MG63 (cell line): ENCODE results near the gene NUB1. TPM values are rescaled to one million over a fixed set of nuclear protein-coding genes. Genes with fewer than 3 reads are reported as not detected.

Experiments used
- DNase-seq: peaks from one replicate; pipeline ENCODE4 v3.0.0-alpha.2; 2020
- H3K27me3 ChIP-seq: fragments of 250-450 bp; sonication (Bioruptor Pico); 2 replicates; pipeline ENCODE4 v1.5.1; 2020; ENCODE audit warnings: mild to moderate bottlenecking, moderate library complexity
- H3K36me3 ChIP-seq: fragments of 250-450 bp; sonication (Bioruptor Pico); 2 replicates; pipeline ENCODE4 v1.5.1; 2020; ENCODE audit warnings: mild to moderate bottlenecking, moderate library complexity
- H3K4me3 ChIP-seq: fragments of 250-450 bp; sonication (Bioruptor Pico); 2 replicates; pipeline ENCODE4 v1.5.1; 2020; ENCODE audit warnings: mild to moderate bottlenecking, moderate library complexity
- H3K9me3 ChIP-seq: fragments of 250-450 bp; sonication (Bioruptor Pico); 2 replicates; pipeline ENCODE4 v1.5.1; 2020; ENCODE audit warnings: mild to moderate bottlenecking, moderate library complexity
- total RNA-seq: library from RNA; depleted of rRNA; stranded (reverse); fragments of >200 nt; shearing (Covaris generic); gene quantifications from 2 replicates; pipeline ENCODE4 v1.2.3, GENCODE V29; 2014; ENCODE audit warnings: low replicate concordance

Gene NUB1
- total RNA-seq, 1 experiment from 2014 or later = 23.1 TPM

DNA sequence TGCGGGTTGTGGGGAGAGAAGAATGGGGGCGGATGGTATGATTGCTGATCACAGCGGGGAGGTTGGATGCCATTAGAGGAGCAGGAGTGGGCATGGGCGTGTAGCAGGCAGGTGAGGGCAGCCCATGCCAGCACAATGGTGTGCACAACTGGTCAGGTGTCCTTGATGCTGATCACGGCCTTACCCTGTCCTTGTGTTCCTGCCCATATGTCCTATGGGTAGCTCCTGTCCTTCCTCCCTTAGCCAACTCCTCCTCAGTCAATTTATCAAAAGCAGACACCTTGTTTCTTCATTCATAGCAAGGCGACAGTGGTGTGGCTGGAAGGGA is 37.5 kb downstream of the NUB1 start:
- H3K4me3 ChIP-seq = no peak overlapping the region
- H3K9me3 ChIP-seq = no peaks in the 10 kb centered on the region
- DNase-seq = no peak
- H3K36me3 ChIP-seq = no peaks in the 10 kb centered on the region
- no peaks in the 10 kb centered on the region for H3K27me3 ChIP-seq

DNA sequence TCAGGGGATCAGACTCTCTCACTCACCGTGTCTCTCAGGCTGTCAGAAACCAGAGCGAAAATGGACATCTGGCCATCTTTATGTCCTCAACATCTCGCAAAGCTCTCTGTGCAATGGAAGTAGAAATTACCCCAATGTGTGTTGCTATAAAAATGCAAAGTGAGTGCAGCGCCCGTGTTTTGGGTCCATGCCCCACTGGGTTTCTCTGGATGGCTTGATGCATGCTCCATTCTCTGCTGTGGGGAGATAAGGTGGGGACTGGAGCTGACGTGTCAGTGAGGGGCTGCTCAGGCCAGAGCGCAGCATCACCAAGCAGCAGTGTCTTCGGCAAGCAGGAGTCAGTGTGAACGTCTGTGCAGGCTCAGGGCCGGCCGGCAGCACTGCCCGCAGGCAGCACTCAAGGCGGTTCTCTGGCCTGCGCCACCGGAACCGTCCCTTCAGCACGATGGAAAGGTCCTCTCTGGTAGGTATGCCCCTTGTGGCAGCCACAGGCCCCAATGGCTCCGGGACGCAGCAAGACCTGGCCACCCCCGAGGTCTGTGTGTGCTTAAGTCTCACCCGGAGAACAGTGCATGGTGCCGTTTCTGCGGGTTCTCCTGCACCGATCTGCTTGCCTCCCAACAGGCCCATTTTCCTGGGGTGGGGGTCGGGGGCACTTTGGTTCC is 38.1 kb downstream of the NUB1 start:
- Histone ChIP-seq H3K27me3 (no peaks in the 10 kb centered on the region), H3K9me3 (no peaks in the 10 kb centered on the region), H3K36me3 (no peaks in the 10 kb centered on the region), H3K4me3 (no peak overlapping the region)
- no peak for DNase-seq

DNA sequence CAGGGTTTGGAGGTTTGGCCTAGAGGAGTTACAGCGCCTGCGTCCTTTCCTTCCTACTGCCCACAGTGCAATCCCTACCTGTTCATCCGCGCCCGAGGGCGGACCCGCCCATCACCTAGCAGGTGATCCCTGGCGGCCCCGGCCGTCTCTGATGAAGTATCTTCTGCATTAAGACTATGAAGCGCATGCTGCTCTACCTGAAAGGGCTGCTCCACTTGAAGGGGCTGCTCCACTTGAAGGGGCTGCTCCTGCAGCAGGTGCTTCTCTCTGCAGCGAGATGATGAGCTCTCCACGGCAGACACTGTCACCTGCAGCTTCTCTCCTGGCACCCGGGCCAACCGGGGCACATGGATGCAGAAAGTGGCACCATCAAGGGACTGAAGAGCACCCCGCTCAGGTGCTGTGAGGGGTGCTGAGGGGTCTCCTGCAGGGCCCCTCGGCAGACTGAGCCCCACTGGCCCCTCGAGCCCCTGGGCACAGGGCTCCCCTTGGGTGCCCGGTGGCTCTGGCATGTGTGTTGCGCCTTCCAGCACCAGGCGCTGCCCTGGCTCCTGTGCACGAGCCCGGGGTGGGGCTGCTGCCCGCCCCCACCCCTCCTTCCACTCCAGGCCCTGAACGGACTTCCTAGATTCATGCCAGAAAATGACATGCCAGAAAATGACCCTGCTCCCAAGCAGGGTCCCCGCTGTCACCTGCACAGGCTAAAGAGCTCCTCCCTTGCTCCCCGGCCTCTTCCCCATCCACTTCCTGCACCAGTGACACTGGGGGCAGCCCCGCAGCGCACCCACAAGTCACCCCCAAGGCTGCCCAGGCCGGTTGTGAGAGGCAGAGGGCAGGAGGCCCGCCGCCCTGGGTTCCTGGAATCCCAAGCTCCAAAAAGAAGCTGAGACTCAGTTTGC is 38.8 kb downstream of the NUB1 start:
- no peak for DNase-seq
- no peak overlapping the region for H3K4me3 ChIP-seq
- H3K9me3 ChIP-seq = no peaks in the 10 kb centered on the region
- H3K36me3 ChIP-seq = no peaks in the 10 kb centered on the region
- H3K27me3 ChIP-seq = no peaks in the 10 kb centered on the region

GRCh38 chr7:151381098-151381347 is 39.4 kb downstream of the NUB1 start:
- DNase-seq = no peak
- H3K4me3 ChIP-seq = no peak overlapping the region
- H3K27me3 ChIP-seq = no peaks in the 10 kb centered on the region
- H3K36me3 ChIP-seq = no peaks in the 10 kb centered on the region
- H3K9me3 ChIP-seq = no peaks in the 10 kb centered on the region

GRCh38 chr7:151381348-151382078 is 39.9 kb downstream of the NUB1 start:
- H3K4me3 ChIP-seq = no peak overlapping the region

DNA sequence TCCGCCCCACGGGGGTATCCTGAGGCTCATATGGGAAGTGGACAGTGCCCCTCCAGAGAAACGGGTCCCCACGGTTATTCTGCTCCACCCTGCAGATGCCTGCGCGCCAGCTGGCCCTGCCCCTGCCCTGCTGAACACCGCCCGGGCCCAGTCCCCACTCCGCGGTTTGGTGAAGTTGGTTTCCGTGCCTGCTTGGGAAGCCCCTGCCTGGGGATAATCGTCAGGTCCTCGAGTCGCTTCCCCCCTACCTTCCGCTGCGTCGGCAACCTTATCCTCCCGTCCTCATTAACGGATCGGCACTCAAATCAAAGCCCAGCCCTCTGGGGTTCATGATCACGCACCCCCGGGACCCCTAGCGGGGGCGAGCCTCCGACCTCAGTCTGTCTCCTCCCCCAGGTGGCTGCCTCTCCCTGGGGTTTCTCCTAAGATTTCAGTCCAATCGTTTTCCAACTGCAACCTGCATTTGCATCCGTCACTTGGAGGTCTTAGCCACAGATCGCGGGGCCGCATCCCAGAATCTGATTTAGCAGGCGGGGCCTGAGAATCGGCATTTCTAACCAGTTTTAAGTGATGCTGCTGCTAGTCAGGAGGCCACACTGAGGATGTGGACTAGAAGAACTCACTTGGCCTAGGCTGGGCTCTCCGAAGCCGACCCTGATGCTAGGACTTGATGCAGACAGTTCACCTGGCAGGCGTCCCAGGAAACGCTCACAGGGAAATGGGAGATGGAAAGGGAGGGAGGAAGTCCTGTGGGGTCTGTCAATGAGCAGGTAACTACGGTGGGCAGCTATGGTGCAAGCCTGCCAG is 40.7 kb downstream of the NUB1 start:
- no peak overlapping the region for H3K4me3 ChIP-seq
- no peaks in the 10 kb centered on the region for H3K9me3 ChIP-seq
- no peaks in the 10 kb centered on the region for H3K27me3 ChIP-seq
- H3K36me3 ChIP-seq = no peaks in the 10 kb centered on the region
- DNase-seq = no peak

More at GRCh38 chr7:151381348-151382078, 39.9 kb downstream of the NUB1 start:
- no peak for DNase-seq
- Histone ChIP-seq H3K36me3 (no peaks in the 10 kb centered on the region), H3K27me3 (no peaks in the 10 kb centered on the region), H3K9me3 (no peaks in the 10 kb centered on the region)

DNA sequence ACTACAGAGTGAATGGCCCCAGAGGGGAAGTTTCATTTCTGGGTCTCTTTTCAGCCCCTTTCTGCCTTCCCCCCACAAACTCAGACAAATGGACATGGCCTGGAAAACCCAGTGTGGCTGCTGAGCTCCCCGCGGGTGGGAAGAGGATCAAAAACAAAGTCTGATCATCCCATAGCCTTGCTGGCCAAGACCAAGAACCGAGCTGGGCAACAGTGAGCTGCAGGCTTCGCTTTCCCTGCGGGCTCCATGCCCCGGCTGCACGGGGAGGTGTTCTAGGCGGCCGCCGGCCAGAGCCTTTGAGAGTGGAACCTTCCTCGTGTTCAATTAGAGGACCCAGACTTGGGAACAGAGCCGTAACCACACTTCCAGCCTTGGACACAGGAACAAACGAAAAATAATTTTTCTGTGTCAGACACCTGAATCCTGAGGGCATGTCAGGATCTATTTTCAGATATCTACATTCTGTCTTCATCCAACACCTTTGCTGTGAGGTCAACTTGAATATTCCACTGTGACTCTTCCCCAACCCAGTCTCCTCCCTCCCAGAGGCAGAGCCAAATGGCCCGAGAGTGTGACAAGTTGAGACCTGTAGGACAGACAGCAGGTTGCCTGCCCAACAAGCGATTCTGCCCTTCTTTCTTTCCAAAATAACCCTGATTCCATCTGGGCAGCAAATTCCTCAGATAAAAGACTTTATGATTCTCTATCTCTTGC is 42.2 kb downstream of the NUB1 start:
- DNase-seq = no peak
- H3K4me3 ChIP-seq = no peak overlapping the region
- H3K27me3 ChIP-seq = no peaks in the 10 kb centered on the region
- no peaks in the 10 kb centered on the region for H3K9me3 ChIP-seq
- H3K36me3 ChIP-seq = no peaks in the 10 kb centered on the region

DNA sequence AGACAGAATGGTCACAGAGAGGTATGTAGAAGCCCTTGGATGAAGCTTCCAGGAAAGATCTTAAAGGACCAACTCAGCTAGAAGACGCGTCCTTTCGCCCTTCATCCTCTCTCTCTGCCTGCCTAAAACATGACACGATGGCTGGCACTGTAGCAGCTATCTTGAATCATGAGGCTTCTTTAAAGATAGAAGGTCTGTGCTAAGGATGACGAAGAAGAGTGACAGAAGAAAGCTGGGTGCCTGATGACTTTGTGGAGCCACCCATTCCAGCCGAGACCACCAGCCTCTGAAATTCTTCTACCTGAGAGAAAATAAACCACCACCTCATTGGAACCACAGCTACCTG is 42.7 kb downstream of the NUB1 start:
- no peak for DNase-seq
- H3K27me3 ChIP-seq = no peaks in the 10 kb centered on the region
- H3K36me3 ChIP-seq = no peaks in the 10 kb centered on the region
- no peak overlapping the region for H3K4me3 ChIP-seq
- H3K9me3 ChIP-seq = no peaks in the 10 kb centered on the region

- Histone ChIP-seq H3K36me3 (no peaks in the 10 kb centered on the region), H3K4me3 (no peak overlapping the region), H3K27me3 (no peaks in the 10 kb centered on the region), H3K9me3 (no peaks in the 10 kb centered on the region)
- DNase-seq = no peak
Measured at GRCh38 chr7:151384776-151385625, 43.4 kb downstream of the NUB1 start.

GRCh38 chr7:151385626-151386300 is 44.2 kb downstream of the NUB1 start:
- Histone ChIP-seq H3K9me3 (no peaks in the 10 kb centered on the region), H3K4me3 (no peak overlapping the region), H3K36me3 (no peaks in the 10 kb centered on the region), H3K27me3 (no peaks in the 10 kb centered on the region)
- no peak for DNase-seq

- H3K9me3 ChIP-seq = no peaks in the 10 kb centered on the region
- H3K4me3 ChIP-seq = no peak overlapping the region
- DNase-seq = no peak
- H3K27me3 ChIP-seq = no peaks in the 10 kb centered on the region
- H3K36me3 ChIP-seq = no peaks in the 10 kb centered on the region
Measured at GRCh38 chr7:151386301-151387160, 44.9 kb downstream of the NUB1 start.

DNA sequence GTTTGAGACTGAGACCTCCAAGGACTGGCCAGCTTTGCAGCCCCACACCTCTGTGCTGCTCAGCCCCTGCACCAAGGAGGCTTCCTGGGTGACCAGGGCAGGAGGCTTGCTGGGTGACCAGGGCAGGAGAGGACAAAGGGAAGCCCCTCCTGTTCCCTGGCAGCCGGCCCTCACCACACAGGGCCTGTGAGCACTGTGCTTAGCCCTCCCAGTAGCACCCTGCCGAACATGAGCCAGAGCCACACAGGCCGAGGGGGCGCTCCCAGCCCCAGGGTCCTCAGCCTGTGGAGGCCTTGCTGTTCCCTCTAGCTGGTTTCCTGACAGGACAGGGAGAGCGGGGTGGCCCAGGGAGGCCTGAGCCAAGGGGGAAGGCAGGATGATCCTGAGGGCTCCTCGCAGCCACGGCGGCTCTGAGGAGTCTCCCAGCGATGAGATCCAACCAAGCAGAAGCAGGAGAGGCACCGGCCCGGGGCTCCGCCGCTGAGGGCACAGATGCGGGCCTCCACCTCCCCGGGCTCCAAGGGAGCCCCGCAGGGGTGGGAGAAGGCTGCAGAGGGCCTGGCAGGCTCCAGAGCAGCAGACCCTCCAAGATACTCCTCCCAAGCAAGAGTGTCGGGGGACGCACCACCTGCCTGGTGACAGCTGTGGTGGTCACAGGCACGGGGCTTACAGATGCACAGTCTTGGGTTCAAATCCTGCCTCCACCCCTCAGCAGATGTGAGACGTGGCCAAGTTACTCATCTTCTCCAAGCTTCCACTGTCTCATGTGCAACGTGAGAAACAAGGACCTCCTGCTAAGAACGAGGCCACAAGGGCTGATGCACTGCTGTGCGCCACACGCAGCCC is 45.8 kb downstream of the NUB1 start:
- Histone ChIP-seq H3K36me3 (no peaks in the 10 kb centered on the region), H3K4me3 (no peak overlapping the region), H3K9me3 (no peaks in the 10 kb centered on the region), H3K27me3 (no peaks in the 10 kb centered on the region)
- DNase-seq = no peak

DNA sequence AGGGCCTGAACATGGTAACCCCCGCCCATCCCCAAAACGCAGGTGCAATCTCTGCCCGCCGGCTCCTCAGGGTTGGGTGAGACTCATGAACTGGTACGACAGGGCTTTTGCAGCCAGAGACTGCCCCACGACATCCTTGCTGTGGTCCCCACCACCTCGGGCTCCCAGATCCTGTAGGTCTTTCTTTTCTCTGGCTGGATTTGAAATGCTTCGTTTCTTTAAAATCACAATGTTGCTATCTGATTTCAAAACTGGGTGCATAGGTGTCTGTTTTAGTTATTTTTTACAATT is 46.3 kb downstream of the NUB1 start:
- no peak for DNase-seq
- Histone ChIP-seq H3K36me3 (no peaks in the 10 kb centered on the region), H3K27me3 (no peaks in the 10 kb centered on the region), H3K4me3 (no peak overlapping the region), H3K9me3 (no peaks in the 10 kb centered on the region)

DNA sequence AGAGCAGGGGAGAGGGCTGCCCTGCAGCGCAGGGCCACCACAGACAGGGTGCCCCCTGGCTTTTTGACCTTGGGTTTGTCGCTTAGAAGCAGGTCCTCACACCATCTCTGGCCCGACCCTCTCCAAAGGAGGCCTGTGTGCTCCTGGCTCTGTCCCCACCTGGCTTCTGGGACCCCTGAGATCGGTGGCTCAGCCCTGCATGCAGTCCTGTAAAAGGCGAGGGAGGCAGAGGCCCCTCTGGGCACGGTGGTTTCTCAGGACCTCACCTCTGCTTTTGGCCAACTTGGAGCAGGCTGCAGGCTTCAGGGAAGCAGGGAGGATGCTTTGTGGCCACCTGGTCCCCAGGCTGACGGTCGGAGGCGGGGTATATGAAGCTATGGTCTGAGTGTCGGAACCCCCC is 46.8 kb downstream of the NUB1 start:
- H3K4me3 ChIP-seq = no peak overlapping the region
- no peaks in the 10 kb centered on the region for H3K27me3 ChIP-seq

More for the DNA sequence above, 46.8 kb downstream of the NUB1 start:
- DNase-seq = no peak
- Histone ChIP-seq H3K36me3 (no peaks in the 10 kb centered on the region), H3K9me3 (no peaks in the 10 kb centered on the region)
